Fibroblast of lung (primary cell): ENCODE data around the gene HIBCH. TPM values are rescaled to one million over a fixed set of nuclear protein-coding genes. Genes with fewer than 3 reads are reported as not detected.

ENCODE experiments used
- DNase-seq, 2 donors: peaks; one replicate each; pipeline versions ENCODE4 v3.0.0 to v3.0.0-alpha.2; 2010; ENCODE audit warnings: low read depth in 2 of 2
- H2AFZ ChIP-seq: 2 replicates; pipeline ENCODE4 v1.5.1; 2012; ENCODE audit warnings: low read length, control low read depth, inconsistent platforms
- H3K27ac ChIP-seq: 2 replicates; pipeline ENCODE4 v1.5.1; 2011; ENCODE audit warnings: low read length, control low read depth; ENCODE audit not compliant: insufficient read depth
- H3K27me3 ChIP-seq: 2 replicates; pipeline ENCODE4 v1.5.1; 2011; ENCODE audit warnings: mild to moderate bottlenecking, low read length; ENCODE audit not compliant: control insufficient read depth, insufficient read depth
- H3K36me3 ChIP-seq: 2 replicates; pipeline ENCODE4 v1.5.1; 2011; ENCODE audit warnings: low read length; ENCODE audit not compliant: control insufficient read depth, insufficient read depth
- H3K4me1 ChIP-seq: 2 replicates; pipeline ENCODE4 v1.5.1; 2011; ENCODE audit warnings: low read length; ENCODE audit not compliant: control insufficient read depth, insufficient read depth; ENCODE audit errors: extremely low read depth
- H3K4me2 ChIP-seq: 2 replicates; pipeline ENCODE4 v1.5.1; 2011; ENCODE audit warnings: low read length, control low read depth; ENCODE audit not compliant: insufficient read depth; ENCODE audit errors: extremely low read depth
- H3K4me3 ChIP-seq, 4 experiments: fragments of 200-600 bp in 1 of 4; sonication (generic) in 1 of 4; replicated peaks in 1 of 4; 2 replicates each; pipeline ENCODE4 v1.5.1; 2011 to 2016; ENCODE audit warnings: low read length in 4 of 4, low read depth in 3 of 4, mild to moderate bottlenecking in 3 of 4, control low read depth in 2 of 4, inconsistent platforms in 1 of 4, mixed read lengths in 1 of 4; ENCODE audit not compliant: insufficient read depth in 1 of 4; ENCODE audit errors: control extremely low read depth in 1 of 4
- H3K79me2 ChIP-seq: 2 replicates; pipeline ENCODE4 v1.5.1; 2012; ENCODE audit warnings: mild to moderate bottlenecking, low read length, inconsistent platforms; ENCODE audit not compliant: control insufficient read depth, insufficient read depth
- H3K9ac ChIP-seq: 2 replicates; pipeline ENCODE4 v1.5.1; 2011; ENCODE audit warnings: mild to moderate bottlenecking, low read length, control low read depth; ENCODE audit not compliant: insufficient read depth
- H3K9me3 ChIP-seq: 2 replicates; pipeline ENCODE4 v1.5.1; 2012; ENCODE audit warnings: low read depth, low read length; ENCODE audit not compliant: control insufficient read depth, insufficient read depth
- H4K20me1 ChIP-seq: 2 replicates; pipeline ENCODE4 v1.5.1; 2011; ENCODE audit warnings: low read length; ENCODE audit not compliant: control insufficient read depth, insufficient read depth; ENCODE audit errors: extremely low read depth
- EZH2 ChIP-seq: IDR thresholded peaks from 2 replicates; pipeline ENCODE4 v1.5.1; 2012; ENCODE audit warnings: low read length, control low read depth, mild to moderate bottlenecking; ENCODE audit errors: missing control alignments
- polyA plus RNA-seq, 2 donors: library from polyadenylated mRNA; depleted of rRNA in 1 of 2; stranded (reverse) in 1 of 2; unstranded in 1 of 2; fragments of >200 nt; gene quantifications; 2 replicates each; pipeline ENCODE4 v1.2.1, GENCODE V29; 2011 to 2012; ENCODE audit warnings: missing spikeins in 1 of 2
- total RNA-seq: library from RNA; depleted of rRNA; stranded (reverse); fragments of >200 nt; gene quantifications from 2 replicates; pipeline ENCODE4 v1.2.1, GENCODE V29; 2014
- TF ChIP-seq, protein P1 (sequence below), 2 donors: IDR thresholded peaks in 1 of 2; conservative IDR thresholded peaks in 1 of 2; 1 replicate in 1 of 2; 2 replicates in 1 of 2; pipeline ENCODE4 v1.5.1; 2011 to 2012; ENCODE audit warnings: low read length in 2 of 2, control low read depth in 1 of 2, inconsistent platforms in 1 of 2, low read depth in 1 of 2, mild to moderate bottlenecking in 1 of 2

HIBCH gene
- total and polyA plus RNA-seq, 2 donors (not counting 1 experiment from before 2014, with no cell fraction given) = 14.9 to 19.2 TPM

DNA sequence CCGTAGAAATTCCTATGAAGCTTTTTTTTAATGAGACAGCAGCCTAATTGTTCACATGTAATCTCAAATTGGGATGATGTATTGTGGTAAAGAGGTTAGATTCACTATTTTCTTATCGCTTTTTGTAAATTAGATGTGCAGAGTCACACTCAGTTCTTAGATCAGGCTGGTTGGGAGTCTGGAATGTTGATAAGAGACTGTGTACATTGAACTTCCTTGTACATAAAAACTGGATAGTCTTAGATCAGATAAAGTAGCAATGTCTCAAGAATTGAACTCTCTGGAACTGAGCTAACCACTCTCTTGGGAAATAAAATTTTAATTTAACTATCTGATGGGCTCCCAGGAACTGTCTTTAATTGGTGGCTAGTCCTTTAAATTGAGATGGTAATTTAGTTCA is 149.0 kb downstream of the HIBCH start:
- H3K79me2 ChIP-seq = no peaks in the 10 kb centered on the region
- H4K20me1 ChIP-seq = no peaks in the 10 kb centered on the region
- H3K9ac ChIP-seq = no peak overlapping the region
- no peaks in the 10 kb centered on the region for H3K36me3 ChIP-seq
- no peaks in the 10 kb centered on the region for H3K4me1 ChIP-seq
- no peak for TF ChIP-seq EZH2
- TF ChIP-seq, protein P1, sequence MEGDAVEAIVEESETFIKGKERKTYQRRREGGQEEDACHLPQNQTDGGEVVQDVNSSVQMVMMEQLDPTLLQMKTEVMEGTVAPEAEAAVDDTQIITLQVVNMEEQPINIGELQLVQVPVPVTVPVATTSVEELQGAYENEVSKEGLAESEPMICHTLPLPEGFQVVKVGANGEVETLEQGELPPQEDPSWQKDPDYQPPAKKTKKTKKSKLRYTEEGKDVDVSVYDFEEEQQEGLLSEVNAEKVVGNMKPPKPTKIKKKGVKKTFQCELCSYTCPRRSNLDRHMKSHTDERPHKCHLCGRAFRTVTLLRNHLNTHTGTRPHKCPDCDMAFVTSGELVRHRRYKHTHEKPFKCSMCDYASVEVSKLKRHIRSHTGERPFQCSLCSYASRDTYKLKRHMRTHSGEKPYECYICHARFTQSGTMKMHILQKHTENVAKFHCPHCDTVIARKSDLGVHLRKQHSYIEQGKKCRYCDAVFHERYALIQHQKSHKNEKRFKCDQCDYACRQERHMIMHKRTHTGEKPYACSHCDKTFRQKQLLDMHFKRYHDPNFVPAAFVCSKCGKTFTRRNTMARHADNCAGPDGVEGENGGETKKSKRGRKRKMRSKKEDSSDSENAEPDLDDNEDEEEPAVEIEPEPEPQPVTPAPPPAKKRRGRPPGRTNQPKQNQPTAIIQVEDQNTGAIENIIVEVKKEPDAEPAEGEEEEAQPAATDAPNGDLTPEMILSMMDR (conservative IDR thresholded peaks at IDR 0.05 in 1 of 2, IDR thresholded peaks at IDR 0.05 in 1 of 2; ENCODE audit: low read depth in 1 of 2, low read length in 2 of 2) = no peak
- H3K27ac ChIP-seq = no peak overlapping the region
- no peak overlapping the region for H2AFZ ChIP-seq
- H3K4me2 ChIP-seq = no peak overlapping the region
- DNase-seq = no peak
- no peaks in the 10 kb centered on the region for H3K27me3 ChIP-seq
- H3K4me3 ChIP-seq = no peak overlapping the region
- no peaks in the 10 kb centered on the region for H3K9me3 ChIP-seq

DNA sequence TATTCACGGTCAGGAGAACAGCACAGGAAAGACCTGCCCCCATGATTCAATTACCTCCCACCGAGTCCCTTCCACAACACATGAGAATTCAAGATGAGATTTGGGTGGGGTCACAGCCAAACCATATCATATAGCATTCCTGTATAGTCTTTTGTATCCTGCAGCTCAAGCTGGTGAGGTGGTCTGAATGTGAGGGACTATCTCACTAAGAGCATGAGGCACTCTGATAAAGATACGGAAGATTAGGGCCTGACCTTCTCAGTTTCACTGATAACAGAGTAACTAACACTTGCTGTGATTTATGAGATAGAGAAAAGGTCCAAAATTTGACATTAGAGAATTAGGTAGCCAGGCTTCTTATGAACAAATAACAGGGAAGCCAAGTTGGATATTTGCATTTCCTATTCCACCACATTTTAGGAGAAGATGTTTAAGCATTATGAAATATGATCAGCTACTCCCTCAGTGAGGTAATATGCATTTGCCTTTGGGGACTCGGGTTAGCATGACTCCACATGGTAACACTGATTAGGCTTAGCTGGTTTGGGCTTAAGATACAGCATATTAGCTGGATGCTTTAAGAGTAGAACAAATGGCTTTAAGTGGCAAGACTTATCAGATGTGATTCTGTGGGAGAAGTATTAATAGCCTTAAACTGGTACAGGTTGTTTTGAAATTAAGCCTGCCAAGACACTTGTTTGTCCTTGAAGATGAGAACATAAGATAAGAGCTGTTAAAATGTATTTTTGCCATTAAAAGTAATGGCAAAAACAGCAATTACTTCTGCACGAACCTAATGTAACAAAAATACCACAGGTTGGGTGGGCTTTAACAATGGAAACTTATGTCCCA is 150.2 kb downstream of the HIBCH start:
- no peak overlapping the region for H3K27ac ChIP-seq
- no peak for TF ChIP-seq EZH2
- TF ChIP-seq, protein P1 (conservative IDR thresholded peaks at IDR 0.05 in 1 of 2, IDR thresholded peaks at IDR 0.05 in 1 of 2; ENCODE audit: low read depth in 1 of 2, low read length in 2 of 2) = no peak
- H3K9ac ChIP-seq = no peak overlapping the region
- H3K4me2 ChIP-seq = no peak overlapping the region
- H3K36me3 ChIP-seq = no peaks in the 10 kb centered on the region
- no peaks in the 10 kb centered on the region for H3K79me2 ChIP-seq
- no peak overlapping the region for H3K4me3 ChIP-seq
- no peaks in the 10 kb centered on the region for H4K20me1 ChIP-seq
- H3K9me3 ChIP-seq = no peaks in the 10 kb centered on the region
- DNase-seq = no peak
- H3K4me1 ChIP-seq = no peaks in the 10 kb centered on the region
- no peaks in the 10 kb centered on the region for H3K27me3 ChIP-seq
- H2AFZ ChIP-seq = no peak overlapping the region

DNA sequence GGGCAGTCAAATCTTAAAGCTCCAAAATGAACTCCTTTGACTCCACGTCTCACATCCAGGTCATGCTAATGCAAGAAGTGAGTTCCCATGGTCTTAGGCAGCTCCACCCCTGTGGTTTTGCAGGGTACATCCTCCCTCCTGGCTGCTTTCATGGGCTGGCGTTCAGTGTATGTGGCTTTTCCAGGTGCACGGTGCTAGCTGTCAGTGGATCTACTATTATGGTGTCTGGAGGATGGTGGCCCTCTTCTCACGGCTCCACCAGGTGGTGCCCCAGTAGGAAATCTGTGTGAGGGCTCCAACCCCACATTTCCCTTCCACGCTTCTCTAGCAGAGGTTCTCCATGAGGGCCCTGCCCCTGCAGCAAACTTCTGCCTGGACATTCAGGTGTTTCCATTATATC is 151.9 kb downstream of the HIBCH start:
- Histone ChIP-seq H3K27me3 (no peaks in the 10 kb centered on the region), H3K9me3 (no peaks in the 10 kb centered on the region), H3K4me3 (no peak overlapping the region), H3K4me2 (no peak overlapping the region), H2AFZ (no peak overlapping the region), H4K20me1 (no peaks in the 10 kb centered on the region), H3K79me2 (no peaks in the 10 kb centered on the region), H3K4me1 (no peaks in the 10 kb centered on the region), H3K36me3 (no peaks in the 10 kb centered on the region), H3K27ac (no peak overlapping the region), H3K9ac (no peak overlapping the region)
- no peak for TF ChIP-seq EZH2
- TF ChIP-seq, protein P1 (conservative IDR thresholded peaks at IDR 0.05 in 1 of 2, IDR thresholded peaks at IDR 0.05 in 1 of 2; ENCODE audit: low read depth in 1 of 2, low read length in 2 of 2) = no peak
- DNase-seq = no peak
